HEK293 (cell line): ENCODE data around the gene TEX261.
"Not testable (repeated sequence)": the region's sequence is repeated elsewhere in the genome, so short reads cannot be mapped to it uniquely, and the experiment has no call there.

Source experiments
- CTCF ChIA-PET: fragments of 350-600 bp; formaldehyde crosslinking; extraction: SDS; loops from one replicate; lab custom pipeline; 2021; ENCODE audit warnings: antibody characterized with exemption; lab: Yijun Ruan, JAX
- POLR2A ChIA-PET: fragments of 300-600 bp; formaldehyde crosslinking; extraction: SDS; loops from one replicate; lab custom pipeline; 2020; ENCODE audit warnings: antibody characterized with exemption, inconsistent platforms; lab: Yijun Ruan, JAX
- H3K27ac ChIP-seq: fragments of 200-500 bp; sonication (Bioruptor generic); 2 replicates; pipeline ENCODE4 v1.5.1; 2014; ENCODE audit warnings: low read depth, low read length, control low read depth, inconsistent platforms; ENCODE audit errors: extremely low read depth
- H3K36me3 ChIP-seq, 2 experiments: fragments of 200-500 bp in 1 of 2; sonication (Bioruptor generic) in 1 of 2; 1 replicate in 1 of 2; 2 replicates in 1 of 2; pipeline ENCODE4 v1.5.1; 2014 to 2017; ENCODE audit warnings: inconsistent platforms in 2 of 2, low read length in 2 of 2; ENCODE audit not compliant: control insufficient read depth in 2 of 2, insufficient read depth in 1 of 2
- H3K4me1 ChIP-seq: fragments of 200-500 bp; sonication (Bioruptor generic); 2 replicates; pipeline ENCODE4 v1.5.1; 2014; ENCODE audit warnings: mild to moderate bottlenecking, low read length, inconsistent platforms; ENCODE audit not compliant: control insufficient read depth, insufficient read depth
- H3K4me3 ChIP-seq: 2 replicates; pipeline ENCODE4 v1.5.1; 2011; ENCODE audit warnings: low read depth, mild to moderate bottlenecking, control low read depth, low read length, moderate library complexity
- H3K9me3 ChIP-seq: fragments of 200-500 bp; sonication (Bioruptor generic); 2 replicates; pipeline ENCODE4 v1.5.1; 2014; ENCODE audit warnings: low read depth, low read length, inconsistent platforms; ENCODE audit not compliant: control insufficient read depth, insufficient read depth
- BCL11A ChIP-seq: fragments of 450-650 bp; formaldehyde crosslinking; IDR thresholded peaks from 2 replicates; pipeline ENCODE4 v1.5.1; 2016; ENCODE audit warnings: low read depth, missing biosample characterization, missing genetic modification characterization
- HOXA7 ChIP-seq: sonication (generic); formaldehyde crosslinking; IDR thresholded peaks from 2 replicates; pipeline ENCODE4 v1.8.1; 2022; ENCODE audit warnings: missing genetic modification reagents, borderline replicate concordance
- KLF16 ChIP-seq: fragments of 450-650 bp; formaldehyde crosslinking; IDR thresholded peaks from 2 replicates; pipeline ENCODE4 v1.5.1; 2017; ENCODE audit warnings: missing biosample characterization, missing genetic modification characterization
- KLF8 ChIP-seq: fragments of 450-650 bp; formaldehyde crosslinking; IDR thresholded peaks from 2 replicates; pipeline ENCODE4 v1.5.1; 2016; ENCODE audit warnings: missing biosample characterization, missing genetic modification characterization
- SP2 ChIP-seq: fragments of 450-650 bp; formaldehyde crosslinking; IDR thresholded peaks from 2 replicates; pipeline ENCODE4 v1.5.1; 2016; ENCODE audit warnings: missing biosample characterization, missing genetic modification characterization
- TRIM28 ChIP-seq: IDR thresholded peaks from 2 replicates; pipeline ENCODE4 v1.6.1; 2011; ENCODE audit warnings: low read length, control low read depth, borderline replicate concordance
- WT1 ChIP-seq: fragments of 450-650 bp; formaldehyde crosslinking; IDR thresholded peaks from 2 replicates; pipeline ENCODE4 v1.5.1; 2016; ENCODE audit warnings: missing biosample characterization, missing genetic modification characterization
- ZNF138 ChIP-seq: fragments of 450-650 bp; formaldehyde crosslinking; IDR thresholded peaks from 2 replicates; pipeline ENCODE4 v1.5.1; 2016; ENCODE audit warnings: missing biosample characterization, missing genetic modification characterization, borderline replicate concordance
- ZNF341 ChIP-seq: fragments of 450-650 bp; formaldehyde crosslinking; IDR thresholded peaks from 2 replicates; pipeline ENCODE4; 2016; ENCODE audit warnings: low read depth, missing biosample characterization, missing genetic modification characterization
- ZNF391 ChIP-seq: fragments of 450-650 bp; formaldehyde crosslinking; IDR thresholded peaks from 2 replicates; pipeline ENCODE4 v1.5.1; 2016; ENCODE audit warnings: low read depth, missing biosample characterization, missing genetic modification characterization, borderline replicate concordance
- ZNF501 ChIP-seq: fragments of 450-650 bp; formaldehyde crosslinking; IDR thresholded peaks from 2 replicates; pipeline ENCODE4 v1.5.1; 2016; ENCODE audit warnings: missing biosample characterization, missing genetic modification characterization
- ZNF514 ChIP-seq: fragments of 450-650 bp; formaldehyde crosslinking; IDR thresholded peaks from 2 replicates; pipeline ENCODE4 v1.5.1; 2016; ENCODE audit warnings: missing biosample characterization, missing genetic modification characterization
- ZNF549 ChIP-seq: fragments of 450-650 bp; IDR thresholded peaks from 2 replicates; pipeline ENCODE4 v1.5.1; 2018; ENCODE audit warnings: missing biosample characterization, missing genetic modification characterization, mild to moderate bottlenecking, inconsistent platforms, moderate library complexity
- ZNF560 ChIP-seq: fragments of 450-650 bp; formaldehyde crosslinking; IDR thresholded peaks from 2 replicates; pipeline ENCODE4 v1.5.1; 2017; ENCODE audit warnings: missing biosample characterization, missing genetic modification characterization, borderline replicate concordance
- ZNF571 ChIP-seq: fragments of 450-650 bp; formaldehyde crosslinking; IDR thresholded peaks from 2 replicates; pipeline ENCODE4 v1.5.0; 2017; ENCODE audit warnings: missing biosample characterization, missing genetic modification characterization
- ZNF645 ChIP-seq: fragments of 450-650 bp; formaldehyde crosslinking; IDR thresholded peaks from 2 replicates; pipeline ENCODE4; 2016; ENCODE audit warnings: missing biosample characterization, missing genetic modification characterization
- ZNF654 ChIP-seq: fragments of 450-650 bp; formaldehyde crosslinking; IDR thresholded peaks from 2 replicates; pipeline ENCODE4 v1.5.1; 2016; ENCODE audit warnings: low read depth, missing biosample characterization, missing genetic modification characterization
- ZNF660 ChIP-seq: fragments of 450-650 bp; IDR thresholded peaks from 2 replicates; pipeline ENCODE4 v1.5.1; 2018; ENCODE audit warnings: missing biosample characterization, mild to moderate bottlenecking, missing genetic modification characterization
- TF ChIP-seq, protein P1 (sequence below): fragments of 450-650 bp; formaldehyde crosslinking; conservative IDR thresholded peaks from 2 replicates; pipeline ENCODE4 v1.5.1; 2016; ENCODE audit warnings: low read depth, missing biosample characterization, missing genetic modification characterization
- TF ChIP-seq, protein P2 (sequence below): fragments of 450-650 bp; formaldehyde crosslinking; IDR thresholded peaks from 2 replicates; pipeline ENCODE4 v1.5.1; 2016; ENCODE audit warnings: missing biosample characterization, missing genetic modification characterization

Gene TEX261

DNA sequence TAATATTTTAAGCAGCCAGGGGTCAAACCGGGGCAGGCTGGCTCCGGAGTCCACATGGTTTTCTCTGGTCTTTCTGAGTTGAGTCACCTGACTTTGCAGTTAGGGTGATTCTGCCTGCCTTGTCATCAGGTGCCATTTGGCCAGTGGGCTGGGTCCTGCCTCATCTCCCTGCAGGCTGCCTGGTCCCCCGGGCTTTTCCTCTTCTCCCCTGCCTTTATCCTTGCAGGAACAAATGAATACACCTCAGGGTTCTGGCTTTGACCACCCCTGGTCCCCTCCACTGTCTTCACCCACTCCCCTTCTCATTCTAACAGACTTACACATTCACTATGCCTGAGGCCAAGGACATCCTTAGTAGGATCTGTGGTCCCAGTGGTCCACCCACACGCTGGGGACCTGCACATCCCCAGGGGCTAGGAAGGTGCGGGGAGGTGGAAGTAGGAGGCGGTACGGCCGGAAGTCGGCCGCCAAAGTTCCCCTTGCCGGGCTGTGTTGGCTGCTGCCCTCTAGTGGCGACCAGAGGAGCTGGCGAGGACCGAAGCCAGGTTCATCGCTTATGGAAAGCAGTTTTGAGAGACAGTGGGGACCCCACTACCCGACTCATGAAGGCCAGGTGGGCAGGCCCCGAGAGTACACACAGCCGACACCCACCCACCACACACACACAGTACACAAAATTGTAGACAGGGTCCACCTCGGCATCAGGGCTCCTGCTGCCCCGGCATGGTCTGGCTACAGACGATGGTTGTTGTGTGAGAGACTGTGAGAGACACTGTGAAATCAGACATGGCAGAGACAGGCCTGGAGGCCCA is 6.3 kb upstream of the TEX261 start (continued):
- TF ChIP-seq, protein P1, sequence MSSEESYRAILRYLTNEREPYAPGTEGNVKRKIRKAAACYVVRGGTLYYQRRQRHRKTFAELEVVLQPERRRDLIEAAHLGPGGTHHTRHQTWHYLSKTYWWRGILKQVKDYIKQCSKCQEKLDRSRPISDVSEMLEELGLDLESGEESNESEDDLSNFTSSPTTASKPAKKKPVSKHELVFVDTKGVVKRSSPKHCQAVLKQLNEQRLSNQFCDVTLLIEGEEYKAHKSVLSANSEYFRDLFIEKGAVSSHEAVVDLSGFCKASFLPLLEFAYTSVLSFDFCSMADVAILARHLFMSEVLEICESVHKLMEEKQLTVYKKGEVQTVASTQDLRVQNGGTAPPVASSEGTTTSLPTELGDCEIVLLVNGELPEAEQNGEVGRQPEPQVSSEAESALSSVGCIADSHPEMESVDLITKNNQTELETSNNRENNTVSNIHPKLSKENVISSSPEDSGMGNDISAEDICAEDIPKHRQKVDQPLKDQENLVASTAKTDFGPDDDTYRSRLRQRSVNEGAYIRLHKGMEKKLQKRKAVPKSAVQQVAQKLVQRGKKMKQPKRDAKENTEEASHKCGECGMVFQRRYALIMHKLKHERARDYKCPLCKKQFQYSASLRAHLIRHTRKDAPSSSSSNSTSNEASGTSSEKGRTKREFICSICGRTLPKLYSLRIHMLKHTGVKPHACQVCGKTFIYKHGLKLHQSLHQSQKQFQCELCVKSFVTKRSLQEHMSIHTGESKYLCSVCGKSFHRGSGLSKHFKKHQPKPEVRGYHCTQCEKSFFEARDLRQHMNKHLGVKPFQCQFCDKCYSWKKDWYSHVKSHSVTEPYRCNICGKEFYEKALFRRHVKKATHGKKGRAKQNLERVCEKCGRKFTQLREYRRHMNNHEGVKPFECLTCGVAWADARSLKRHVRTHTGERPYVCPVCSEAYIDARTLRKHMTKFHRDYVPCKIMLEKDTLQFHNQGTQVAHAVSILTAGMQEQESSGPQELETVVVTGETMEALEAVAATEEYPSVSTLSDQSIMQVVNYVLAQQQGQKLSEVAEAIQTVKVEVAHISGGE (tag by site-specific recombination), result peak; percentile 83
- TF ChIP-seq WT1 (no peak), ZNF391 (0 out of 2 replicates have a peak, but pooled peaks have one; percentile 24), ZNF560 (no peak), SP2 (tag by site-specific recombination) (peak; percentile 33), ZNF645 (tag by site-specific recombination) (no peak), ZNF138 (tag by site-specific recombination) (no peak), KLF16 (tag by site-specific recombination) (no peak; the same call in 1 of the 2 replicates), ZNF571 (tag by site-specific recombination) (no peak), TRIM28 (no peak), KLF8 (tag by site-specific recombination) (no peak), ZNF654 (tag by site-specific recombination) (peak; percentile 42), ZNF514 (no peak), ZNF660 (0 out of 2 replicates have a peak, but pooled peaks have one; percentile 37), ZNF341 (tag by site-specific recombination) (peak; percentile 53), ZNF549 (tag by site-specific recombination) (no peak), BCL11A (no peak), ZNF501 (peak; percentile 57; the same call in 1 of the 2 replicates), HOXA7 (CRISPR knock-in tag) (no peak)
- TF ChIP-seq, protein P2, sequence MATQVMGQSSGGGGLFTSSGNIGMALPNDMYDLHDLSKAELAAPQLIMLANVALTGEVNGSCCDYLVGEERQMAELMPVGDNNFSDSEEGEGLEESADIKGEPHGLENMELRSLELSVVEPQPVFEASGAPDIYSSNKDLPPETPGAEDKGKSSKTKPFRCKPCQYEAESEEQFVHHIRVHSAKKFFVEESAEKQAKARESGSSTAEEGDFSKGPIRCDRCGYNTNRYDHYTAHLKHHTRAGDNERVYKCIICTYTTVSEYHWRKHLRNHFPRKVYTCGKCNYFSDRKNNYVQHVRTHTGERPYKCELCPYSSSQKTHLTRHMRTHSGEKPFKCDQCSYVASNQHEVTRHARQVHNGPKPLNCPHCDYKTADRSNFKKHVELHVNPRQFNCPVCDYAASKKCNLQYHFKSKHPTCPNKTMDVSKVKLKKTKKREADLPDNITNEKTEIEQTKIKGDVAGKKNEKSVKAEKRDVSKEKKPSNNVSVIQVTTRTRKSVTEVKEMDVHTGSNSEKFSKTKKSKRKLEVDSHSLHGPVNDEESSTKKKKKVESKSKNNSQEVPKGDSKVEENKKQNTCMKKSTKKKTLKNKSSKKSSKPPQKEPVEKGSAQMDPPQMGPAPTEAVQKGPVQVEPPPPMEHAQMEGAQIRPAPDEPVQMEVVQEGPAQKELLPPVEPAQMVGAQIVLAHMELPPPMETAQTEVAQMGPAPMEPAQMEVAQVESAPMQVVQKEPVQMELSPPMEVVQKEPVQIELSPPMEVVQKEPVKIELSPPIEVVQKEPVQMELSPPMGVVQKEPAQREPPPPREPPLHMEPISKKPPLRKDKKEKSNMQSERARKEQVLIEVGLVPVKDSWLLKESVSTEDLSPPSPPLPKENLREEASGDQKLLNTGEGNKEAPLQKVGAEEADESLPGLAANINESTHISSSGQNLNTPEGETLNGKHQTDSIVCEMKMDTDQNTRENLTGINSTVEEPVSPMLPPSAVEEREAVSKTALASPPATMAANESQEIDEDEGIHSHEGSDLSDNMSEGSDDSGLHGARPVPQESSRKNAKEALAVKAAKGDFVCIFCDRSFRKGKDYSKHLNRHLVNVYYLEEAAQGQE (tag by site-specific recombination), result no peak

- CTCF ChIA-PET, result interaction anchor here (0.6 to 2.4 kb wide), 7 partner anchors 10 to 496 kb away, joined by 3 to 7 read pairs (median 4); no protein-coding TSS in a partner anchor
- H3K36me3 ChIP-seq, POLR2A ChIA-PET, H3K9me3 ChIP-seq, H3K4me1 ChIP-seq, H3K27ac ChIP-seq, H3K4me3 ChIP-seq: not testable (repeated sequence)
These were observed 5.3 kb upstream of the TEX261 start for GRCh38 chr2:70999931-71000330.
